Measurements from ENCODE around the gene SLC38A10.

SLC38A10 gene

GRCh38 chr17:81295031-81295675, at the start of gene SLC38A10:
SLC38A10 (minus strand) TSS chr17:81295307; CDS start chr17:81294921, 386 bp downstream.
- peak; percentile 93 for DNase-seq (ENCODE audit: low read depth, low spot score)

DNA sequence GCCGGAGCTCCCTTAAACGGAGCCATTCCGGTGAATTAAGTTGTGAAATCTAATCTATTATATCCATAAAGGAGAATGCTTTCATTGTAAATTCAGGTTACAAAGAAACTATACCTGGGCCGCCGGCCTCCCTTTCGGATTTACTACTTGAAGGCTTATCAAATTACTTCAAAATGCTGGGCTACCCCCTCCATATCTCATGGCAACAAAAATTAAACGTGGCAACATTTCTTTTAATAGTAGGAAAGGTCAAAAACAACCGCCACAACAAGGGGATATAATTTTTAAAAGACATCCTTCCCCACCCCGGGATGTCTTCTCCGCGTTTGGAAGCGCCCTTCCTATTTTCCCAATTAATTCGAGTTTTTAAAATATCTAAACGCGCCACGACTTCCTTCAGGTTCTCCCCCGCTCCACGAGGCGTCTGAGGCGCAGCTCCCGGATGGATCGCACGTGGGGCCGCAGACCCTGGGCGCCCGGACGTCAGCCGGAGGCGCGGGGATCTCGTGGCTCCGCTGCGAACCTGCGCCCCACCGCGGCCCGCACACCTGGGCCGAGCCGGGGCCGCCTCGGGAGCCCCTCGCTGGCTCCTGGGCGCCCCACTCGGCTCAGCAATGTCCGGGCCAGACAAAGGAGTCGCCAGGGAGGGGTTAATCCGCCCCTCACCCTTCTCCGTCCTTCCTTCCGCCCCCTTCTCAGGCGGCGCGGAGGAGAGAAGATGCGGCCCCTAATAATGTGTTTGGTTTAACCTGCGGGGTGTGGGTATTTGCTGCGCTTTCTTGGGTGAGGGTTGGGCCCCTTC, 47.4 kb upstream of the SLC38A10 start:
- DNase-seq (ENCODE audit: low read depth, low spot score): peak; percentile 74

- DNase-seq (ENCODE audit: low read depth, low spot score): peak; percentile 65
Observed at GRCh38 chr17:81341516-81342268, 46.6 kb upstream of the SLC38A10 start.

DNA sequence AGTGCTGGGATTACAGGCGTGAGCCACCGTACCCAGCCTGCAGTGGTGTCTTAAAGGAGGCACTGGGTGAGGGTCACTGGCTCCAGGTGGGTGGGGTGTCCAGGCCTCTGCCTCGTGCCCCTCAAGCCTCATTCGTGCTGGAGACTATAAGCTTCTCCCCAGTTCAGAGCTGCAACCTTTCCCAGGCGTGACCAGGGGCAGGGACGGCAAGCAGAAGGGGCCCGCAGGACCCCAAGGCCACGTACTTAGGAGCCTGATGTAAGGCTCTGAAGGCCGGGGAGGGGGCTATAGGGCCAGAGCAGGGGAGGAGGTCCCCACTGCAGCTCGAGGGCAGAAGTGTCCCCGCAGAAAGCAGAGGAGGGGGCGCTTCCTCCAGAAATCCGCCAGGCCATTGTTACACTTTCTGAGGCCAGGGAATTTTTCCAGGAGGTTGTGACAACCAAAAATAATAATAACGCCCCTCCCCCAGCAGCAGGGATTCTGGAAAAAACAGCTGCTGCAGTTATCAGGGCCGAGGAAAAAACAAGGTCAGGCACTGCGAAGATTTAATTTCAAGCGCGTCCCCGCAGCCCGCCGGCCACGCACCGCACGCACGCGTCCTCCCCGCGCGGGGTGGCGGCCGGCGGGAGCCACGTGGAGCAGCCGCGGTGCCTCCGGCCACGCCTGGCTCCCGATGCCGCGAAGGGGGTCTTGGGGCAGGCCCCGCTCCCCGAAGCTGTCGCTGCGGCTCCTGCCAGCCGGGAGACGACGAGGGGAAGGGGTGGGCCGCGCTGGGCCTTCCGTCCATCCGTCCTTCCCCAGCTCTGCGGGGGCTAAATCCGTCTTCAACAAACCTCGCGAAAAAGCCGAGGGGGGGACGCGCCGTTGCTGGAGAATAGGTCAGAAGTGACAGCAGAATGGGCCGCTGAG, 45.8 kb upstream of the SLC38A10 start:
- peak; percentile 57 for DNase-seq (ENCODE audit: low read depth, low spot score)

DNA sequence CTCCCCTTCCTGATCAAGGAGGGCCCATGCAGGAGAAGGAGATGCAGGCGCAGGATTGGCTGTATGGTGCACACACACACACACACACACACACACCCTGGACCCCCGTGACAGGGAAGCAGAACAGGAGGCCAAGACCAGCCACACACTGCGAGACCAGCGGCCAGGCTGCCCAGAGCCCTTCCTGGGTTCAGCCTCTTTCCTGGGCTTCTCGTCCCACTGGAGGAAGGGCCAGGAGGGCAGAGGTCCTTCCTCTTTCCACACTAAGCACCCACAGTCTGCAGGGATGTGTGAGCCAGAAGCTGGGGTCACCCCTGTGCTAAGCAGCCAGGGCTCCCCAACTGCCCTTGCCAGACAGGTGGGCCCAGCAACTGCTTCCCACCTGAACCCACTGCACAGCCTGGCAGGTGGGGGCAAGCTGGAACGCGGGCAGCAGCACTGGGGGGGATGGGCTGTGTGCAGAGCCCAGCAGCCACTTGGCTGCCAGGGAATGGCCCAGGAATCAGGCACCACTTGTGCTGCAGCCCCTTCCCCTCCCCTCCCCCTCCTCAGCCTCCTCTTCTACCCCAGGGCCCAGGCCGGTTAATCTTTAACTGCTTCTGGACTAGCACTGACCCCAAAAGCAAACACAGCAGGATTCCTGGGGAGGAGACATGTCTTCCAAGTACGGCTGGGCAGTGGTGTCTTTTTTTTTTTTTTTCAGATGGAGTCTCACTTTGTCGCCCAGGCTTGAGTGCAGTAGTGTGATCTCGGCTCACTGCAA, 44.6 kb upstream of the SLC38A10 start:
- no peak for DNase-seq (ENCODE audit: low read depth, low spot score)

DNA sequence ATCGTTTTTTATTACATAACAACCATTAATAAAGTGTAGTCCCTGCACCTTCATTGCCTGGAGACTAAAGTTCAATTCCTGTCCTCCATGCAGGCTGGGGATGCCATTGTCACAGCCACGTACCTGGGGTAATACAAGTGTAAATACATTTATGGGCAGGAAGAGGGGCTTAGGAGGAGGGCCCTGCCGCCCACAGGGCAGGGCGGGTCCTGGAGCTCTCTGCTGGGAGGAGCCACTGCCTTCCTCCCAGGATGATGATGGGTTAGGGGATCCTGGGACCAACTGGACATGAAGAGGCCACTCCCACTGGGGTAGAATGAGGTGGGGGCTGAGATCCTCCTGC, 44.1 kb upstream of the SLC38A10 start:
- no peak for DNase-seq (ENCODE audit: low read depth, low spot score)

DNA sequence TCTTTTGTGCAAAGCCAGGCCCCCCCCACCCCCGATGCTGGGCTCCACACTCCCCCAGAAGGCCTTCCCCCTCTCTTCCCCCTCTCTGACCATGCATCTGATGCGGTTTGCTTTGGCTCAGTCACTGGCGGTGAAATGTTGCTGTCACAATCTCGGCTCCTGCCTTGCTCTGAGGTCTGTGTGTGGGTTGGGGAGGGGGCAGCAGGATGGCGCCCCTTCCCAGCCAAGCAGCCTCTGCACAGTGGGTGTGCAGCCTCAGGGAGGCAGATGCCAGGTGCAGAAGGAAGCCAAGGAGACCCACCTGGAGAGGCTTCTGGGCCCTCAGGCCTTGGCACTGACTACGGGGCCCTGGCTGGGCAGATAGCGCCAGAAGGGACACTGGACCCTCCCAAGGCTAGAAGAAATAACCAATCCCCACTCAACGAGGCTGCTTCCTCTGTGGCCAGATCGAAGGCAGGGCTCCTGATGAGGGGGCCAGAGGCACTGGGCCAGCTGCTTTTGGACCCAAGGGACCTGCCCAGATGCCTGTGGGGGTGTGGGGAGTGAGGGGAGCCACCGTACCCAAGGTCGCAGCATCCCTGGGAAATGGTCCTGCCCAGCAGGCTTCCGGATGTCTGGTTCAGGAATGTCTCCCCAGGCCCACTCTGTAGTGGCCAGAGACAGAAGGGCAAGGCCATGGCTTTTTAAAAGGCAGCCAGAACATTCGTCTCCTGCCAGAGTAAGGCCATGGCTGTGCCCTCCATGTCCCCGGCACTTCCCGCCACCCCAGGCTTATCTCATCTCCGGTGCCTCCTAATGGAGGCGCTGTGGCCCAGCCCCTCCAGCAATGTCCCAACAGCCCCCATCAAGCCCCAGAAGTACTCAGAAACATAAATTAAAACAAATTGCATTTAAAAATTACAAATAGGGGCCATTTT, 43.4 kb upstream of the SLC38A10 start:
- DNase-seq (ENCODE audit: low read depth, low spot score): peak; percentile 61

DNA sequence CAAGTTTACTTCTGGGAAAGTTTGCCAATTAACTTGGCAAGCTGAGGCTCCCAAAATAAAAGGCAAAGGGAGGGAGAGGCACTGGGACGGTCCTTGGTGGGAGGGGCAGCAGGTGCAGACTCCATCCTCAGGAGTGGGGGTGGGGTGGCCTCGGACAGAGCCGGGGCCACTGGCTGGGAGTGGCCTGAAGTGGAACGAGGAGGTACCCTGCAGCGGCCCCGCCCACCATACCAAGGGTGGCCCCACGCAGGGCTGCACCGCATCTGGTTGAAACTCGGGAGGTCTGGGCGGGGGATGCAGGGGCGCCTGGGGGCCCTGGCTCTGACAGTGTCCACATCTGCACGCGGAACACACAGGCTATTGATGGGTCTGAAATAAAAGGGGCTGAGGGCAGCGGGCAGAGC, 42.4 kb upstream of the SLC38A10 start:
- DNase-seq (ENCODE audit: low read depth, low spot score): no peak

- no peak for DNase-seq (ENCODE audit: low read depth, low spot score)
Observed at GRCh38 chr17:81336930-81337325, 41.8 kb upstream of the SLC38A10 start.

GRCh38 chr17:81336296-81336929, 41.3 kb upstream of the SLC38A10 start:
- no peak for DNase-seq (ENCODE audit: low read depth, low spot score)

DNA sequence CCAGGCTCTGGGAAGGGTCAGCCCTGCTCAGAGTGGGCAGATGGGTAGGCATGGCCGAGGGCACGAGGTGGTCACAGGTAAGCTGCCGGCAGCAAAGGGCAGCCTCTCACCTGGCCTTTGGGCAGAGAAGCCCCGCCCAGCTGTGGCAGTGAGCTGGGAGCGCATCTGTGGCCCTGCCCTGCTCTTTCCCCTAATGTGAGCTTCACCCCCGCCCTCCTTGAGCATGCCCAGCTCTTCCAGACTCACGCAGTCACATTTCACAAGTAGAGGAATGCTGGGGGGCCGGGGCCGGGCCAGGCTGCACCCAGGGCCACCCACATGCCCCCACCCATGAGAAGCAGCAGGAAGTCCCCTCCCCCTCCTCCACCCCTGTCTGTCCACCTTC, 40.7 kb upstream of the SLC38A10 start:
- DNase-seq (ENCODE audit: low read depth, low spot score): no peak

DNA sequence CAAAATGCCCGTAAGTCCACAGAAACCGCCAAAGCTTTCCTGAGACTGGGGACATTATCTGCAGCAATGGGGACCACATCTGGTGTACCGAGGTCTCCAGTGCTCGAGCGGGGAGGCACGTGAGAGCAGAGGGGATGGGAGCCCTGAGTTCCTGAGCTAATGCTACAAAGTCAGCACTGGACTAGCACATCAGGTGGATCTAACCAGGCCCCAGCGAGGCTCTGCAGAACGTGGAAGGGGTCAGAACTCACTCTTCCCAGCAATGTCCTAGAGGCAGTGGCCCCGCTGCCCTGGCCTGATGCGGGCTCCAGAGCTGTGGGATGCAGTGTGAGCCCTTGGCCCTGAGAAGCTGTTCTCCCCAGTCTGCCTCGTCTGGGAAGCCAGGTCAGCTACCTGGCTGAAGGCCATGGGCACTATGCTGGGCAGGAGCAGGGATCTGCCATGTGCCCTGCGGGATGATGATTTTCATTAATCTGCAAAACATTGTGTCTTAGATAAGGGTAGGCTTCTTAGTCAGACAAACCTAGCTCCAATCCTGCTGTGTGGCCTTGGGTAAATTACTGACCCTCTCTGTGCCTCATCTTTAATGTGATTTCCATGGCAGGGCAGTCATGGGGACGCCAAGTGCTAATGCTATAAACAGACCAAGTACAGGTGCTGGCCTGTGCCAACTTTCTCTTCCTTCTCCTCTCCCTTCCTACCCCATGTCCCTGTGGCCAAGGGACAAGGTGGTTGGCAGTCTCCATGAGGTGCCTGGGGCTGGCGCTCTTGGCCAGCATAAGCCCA, 40.1 kb upstream of the SLC38A10 start:
- no peak for DNase-seq (ENCODE audit: low read depth, low spot score)

- no peak for DNase-seq (ENCODE audit: low read depth, low spot score)
Observed at GRCh38 chr17:81334391-81334901, 39.3 kb upstream of the SLC38A10 start.

- DNase-seq (ENCODE audit: low read depth, low spot score): no peak
Observed at GRCh38 chr17:81333616-81334368, 38.7 kb upstream of the SLC38A10 start.

DNA sequence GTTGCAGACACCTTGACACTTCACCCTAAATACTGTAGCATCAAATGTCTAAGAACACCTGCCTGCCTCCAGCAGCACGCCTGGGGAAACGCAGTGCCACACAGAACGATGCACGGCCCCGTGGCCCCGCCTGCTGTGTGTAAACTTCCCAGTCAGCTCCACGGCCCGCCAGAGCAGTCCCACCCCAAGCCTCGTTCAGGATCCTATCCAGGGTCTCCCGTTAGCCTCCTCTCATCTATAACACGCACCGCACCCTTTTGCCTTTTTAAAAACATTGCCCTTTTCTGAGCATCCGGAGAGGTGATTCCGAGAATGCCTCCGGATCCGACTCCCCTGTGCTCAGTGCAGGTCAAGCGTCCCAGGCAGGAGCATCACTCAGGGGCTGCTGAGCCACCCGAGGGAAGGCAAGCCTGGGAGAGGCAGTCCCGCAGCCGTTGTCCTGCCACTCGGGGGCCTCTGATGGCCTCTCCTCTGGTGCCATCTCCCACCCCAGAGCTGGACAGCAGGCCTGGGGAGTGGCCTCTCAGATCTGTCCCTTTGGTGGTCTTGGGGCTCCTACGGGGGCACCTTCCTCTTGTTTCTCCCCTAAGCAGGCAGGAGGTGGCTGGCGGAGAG, 37.9 kb upstream of the SLC38A10 start:
- DNase-seq (ENCODE audit: low read depth, low spot score): no peak

- no peak for DNase-seq (ENCODE audit: low read depth, low spot score)
Observed at GRCh38 chr17:81332118-81332834, 37.2 kb upstream of the SLC38A10 start.

Data from astrocyte of the hippocampus (primary cell).